NCI-H2029 (cell line): Measurements from ENCODE around the gene LPAR6.

Experiments used
- DNase-seq: peaks from one replicate; lab custom pipeline; 2025; lab: John Stamatoyannopoulos, UW

Gene LPAR6

GRCh38 chr13:48370815-48371214, 42.1 kb downstream of the LPAR6 start:
- no peak for DNase-seq

DNA sequence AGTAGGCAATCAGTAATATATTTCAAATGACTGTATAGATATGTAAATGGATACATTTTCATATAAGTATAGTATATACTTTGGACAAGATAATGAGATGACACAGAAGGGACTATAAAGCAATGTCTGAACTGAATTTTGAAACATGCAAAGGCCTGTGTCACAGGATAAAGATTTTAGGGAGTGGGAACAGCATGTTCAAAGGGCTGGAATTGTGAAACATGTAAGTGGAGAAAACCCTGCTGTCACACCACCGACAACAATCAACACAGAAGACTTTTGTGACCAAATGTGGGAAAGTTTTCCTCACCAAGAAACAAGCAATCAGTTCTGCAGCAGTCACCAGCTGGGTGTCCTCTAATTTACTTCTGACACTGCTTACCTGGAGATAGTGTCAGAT, 42.9 kb downstream of the LPAR6 start:
- no peak for DNase-seq
